ENCODE measurements around the gene PPP1CC. TPM values are rescaled to one million over a fixed set of nuclear protein-coding genes. Genes with fewer than 3 reads are reported as not detected.

The PPP1CC gene
- total and polyA plus RNA-seq, 2 of the 4 experiments (the other 2 are of a cell fraction), result 71.0 to 126 TPM

- no peak overlapping the region for H2BK120ac ChIP-seq (ENCODE audit: low read depth, low read length)
- H3K4ac ChIP-seq (ENCODE audit: low read depth, low read length), result no peak overlapping the region
- H4K8ac ChIP-seq (ENCODE audit: low read depth in 2 of 2, low read length in 2 of 2), result no peak overlapping the region
- no peaks in the 10 kb centered on the region for H3K36me3 ChIP-seq (ENCODE audit: control insufficient read depth, insufficient read depth, low read length)
- no peak overlapping the region for H3K27ac ChIP-seq (ENCODE audit: insufficient read depth, low read length)
- DNase-seq, result no peak
- TF ChIP-seq BHLHE40 (IDR thresholded peaks at IDR 0.05; ENCODE audit: low read depth, low read length) (no peak), CEBPB (IDR thresholded peaks at IDR 0.05; ENCODE audit: low read depth, low read length) (no peak), MXI1 (IDR thresholded peaks at IDR 0.05; ENCODE audit: borderline replicate concordance, low read depth, low read length) (no peak), RCOR1 (IDR thresholded peaks at IDR 0.05; ENCODE audit: insufficient replicate concordance, low read length) (no peak), RFX5 (IDR thresholded peaks at IDR 0.05; ENCODE audit: low read depth, low read length) (no peak), FOS (IDR thresholded peaks at IDR 0.05; ENCODE audit: low read depth, low read length) (no peak), NFE2L2 (IDR thresholded peaks at IDR 0.05; ENCODE audit: low read depth, low read length) (no peak), CTCF (conservative IDR thresholded peaks at IDR 0.05; ENCODE audit: low read depth, low read length) (no peak), POLR2A (IDR thresholded peaks at IDR 0.05; ENCODE audit: low read depth, low read length) (no peak), ELK1 (IDR thresholded peaks at IDR 0.05; ENCODE audit: borderline replicate concordance, low read depth, low read length) (no peak), RAD21 (IDR thresholded peaks at IDR 0.05; ENCODE audit: low read length) (no peak), MAFK (IDR thresholded peaks at IDR 0.05; ENCODE audit: low read depth, low read length) (no peak), CHD1 (IDR thresholded peaks at IDR 0.05; ENCODE audit: low read depth, low read length) (no peak)
- H3K27me3 ChIP-seq (ENCODE audit: control insufficient read depth, insufficient read depth, low read length), result peaks cover 9% of the 10 kb centered on the region; the same call in 1 of the 2 replicates
- in situ Hi-C loops (cut with MboI; ENCODE audit: low sequenced_read_pairs) (no loop called here), intact Hi-C loops (cut with micrococcal nuclease) (no loop called here), dilution Hi-C loops (cut with HindIII; ENCODE audit: low sequenced_read_pairs, unreplicated experiment) (no loop called here)
- no peak overlapping the region for H2BK20ac ChIP-seq (ENCODE audit: low read depth, low read length)
- ChIA-PET CTCF (no interaction called here), POLR2A (ENCODE audit: unreplicated experiment) (interaction anchor here (0.6 kb wide), 1 partner anchor 10 kb away, joined by 3 read pairs; no protein-coding TSS in a partner anchor)
- no peaks in the 10 kb centered on the region for H3K9me1 ChIP-seq (ENCODE audit: insufficient read depth, low read length)
- H4K5ac ChIP-seq (ENCODE audit: low read depth, low read length), result no peak overlapping the region
- H3K4me3 ChIP-seq (ENCODE audit: insufficient read depth, low read depth, low read length), result no peak overlapping the region
- H2BK15ac ChIP-seq (ENCODE audit: low read depth, low read length), result no peak overlapping the region
- H3K23ac ChIP-seq (ENCODE audit: low read depth, low read length), result no peak overlapping the region
- H2AK5ac ChIP-seq (ENCODE audit: low read depth, low read length), result no peak overlapping the region
- H3K14ac ChIP-seq (replicated peaks; ENCODE audit: low read depth, low read length), result no peak overlapping the region
- H3K9me3 ChIP-seq (ENCODE audit: control insufficient read depth, insufficient read depth, low read length), result no peaks in the 10 kb centered on the region; the same call in 1 of the 2 replicates
- no peak overlapping the region for H4K91ac ChIP-seq (ENCODE audit: insufficient read depth, low read depth, low read length)
- no peaks in the 10 kb centered on the region for H3K79me1 ChIP-seq (ENCODE audit: low read depth in 1 of 2, low read length in 2 of 2)
- no TSS peak for BruUV-seq (replicated peaks)
- no peak overlapping the region for H2AK9ac ChIP-seq (replicated peaks; ENCODE audit: low read depth, low read length, poor library complexity)
- H3K4me1 ChIP-seq (ENCODE audit: control insufficient read depth, insufficient read depth, low read length), result no peaks in the 10 kb centered on the region
- no peak overlapping the region for H3K4me2 ChIP-seq (ENCODE audit: low read depth, low read length)
- no CpG with 5 or more reads among the region's 4 CpGs for WGBS, 2 experiments (ENCODE audit: extremely low coverage in 2 of 2, insufficient read length in 1 of 2)
- H3K9ac ChIP-seq (ENCODE audit: low read depth, low read length), result no peak overlapping the region
- ATAC-seq (ENCODE audit: low read depth), result no peak
- H2BK5ac ChIP-seq (ENCODE audit: low read depth, low read length, poor library complexity, severe bottlenecking), result no peak overlapping the region
- no peak overlapping the region for H3K18ac ChIP-seq (ENCODE audit: low read depth, low read length)
- H3K56ac ChIP-seq (ENCODE audit: extremely low read depth, insufficient read depth, low read length), result no peak overlapping the region
- no peaks in the 10 kb centered on the region for H4K20me1 ChIP-seq (ENCODE audit: insufficient read depth, low read length)
- H2AFZ ChIP-seq (replicated peaks; ENCODE audit: low read length, poor library complexity), result no peak overlapping the region
Measured at GRCh38 chr12:110670161-110670701, 72.5 kb downstream of the PPP1CC start.
